H1 (cell line): ENCODE measurements around the gene CXCL17. TPM values are rescaled to one million over a fixed set of nuclear protein-coding genes. Genes with fewer than 3 reads are reported as not detected.
A peak's percentile ranks its signal among the peaks of the same experiment; 100 is the strongest.

Source experiments
- CTCF ChIA-PET: fragments of 300-600 bp; sonication (Branson Sonifier 250); formaldehyde crosslinking; loops from one replicate; lab custom pipeline; 2021; ENCODE audit not compliant: partially characterized antibody; lab: Charles Lee
- POLR2A ChIA-PET: fragments of 300-600 bp; sonication (Branson Sonifier 250); formaldehyde crosslinking; loops from one replicate; lab custom pipeline; 2021; ENCODE audit warnings: inconsistent platforms; ENCODE audit not compliant: partially characterized antibody; lab: Charles Lee
- DNase-seq, 2 experiments: peaks; one replicate each; pipeline versions ENCODE4 v3.0.0 to v3.0.0-alpha.2; 2010 to 2022; ENCODE audit warnings: low spot score in 2 of 2, low read depth in 1 of 2, mixed read lengths in 1 of 2
- FAIRE-seq: peaks from 2 replicates; lab custom pipeline; 2011; peaks lifted over from hg19 to GRCh38; lab: Jason Lieb, UNC
- H2AFZ ChIP-seq: 2 replicates; pipeline ENCODE4 v1.8.1; 2012; ENCODE audit warnings: low read length, inconsistent platforms
- H2AK5ac ChIP-seq: 2 replicates; pipeline ENCODE4 v1.6.1; 2013; ENCODE audit warnings: low read depth, low read length
- H2BK120ac ChIP-seq: replicated peaks from 2 replicates; pipeline ENCODE3; 2013; ENCODE audit warnings: low read depth, low read length, inconsistent platforms
- H2BK12ac ChIP-seq: 2 replicates; pipeline ENCODE4 v1.6.1; 2013; ENCODE audit warnings: low read depth, low read length
- H2BK15ac ChIP-seq: 2 replicates; pipeline ENCODE4 v1.6.1; 2013; ENCODE audit warnings: low read length
- H2BK20ac ChIP-seq: 2 replicates; pipeline ENCODE4 v1.6.1; 2013; ENCODE audit warnings: low read length
- H2BK5ac ChIP-seq: 2 replicates; pipeline ENCODE4 v1.6.1; 2013; ENCODE audit warnings: low read depth, low read length
- H3K14ac ChIP-seq: 2 replicates; pipeline ENCODE4 v1.6.1; 2013; ENCODE audit warnings: inconsistent platforms; ENCODE audit not compliant: insufficient read length
- H3K18ac ChIP-seq: 2 replicates; pipeline ENCODE4 v1.6.1; 2013; ENCODE audit warnings: low read length; ENCODE audit errors: extremely low read depth
- H3K23ac ChIP-seq: 2 replicates; pipeline ENCODE4 v1.6.1; 2013; ENCODE audit warnings: inconsistent platforms; ENCODE audit not compliant: insufficient read length
- H3K23me2 ChIP-seq: 2 replicates; pipeline ENCODE4 v1.6.1; 2013; ENCODE audit warnings: low read depth, low read length
- H3K27ac ChIP-seq: 2 replicates; pipeline ENCODE4 v1.6.1; 2011; ENCODE audit warnings: low read depth, low read length, inconsistent platforms
- H3K27me3 ChIP-seq, 4 experiments: replicated peaks in 1 of 4; 1 replicate in 1 of 4; 2 replicates in 3 of 4; pipeline versions ENCODE4 v1.6.1 to v1.8.1; 2011 to 2013; ENCODE audit warnings: low read length in 3 of 4, mild to moderate bottlenecking in 3 of 4, inconsistent platforms in 2 of 4, mixed read lengths in 2 of 4, moderate library complexity in 1 of 4; ENCODE audit not compliant: control insufficient read depth in 3 of 4, insufficient read depth in 3 of 4; ENCODE audit errors: extremely low read depth in 1 of 4
- H3K36me3 ChIP-seq, 4 experiments: 2 replicates each; pipeline versions ENCODE4 v1.6.1 to v1.8.1; 2011 to 2013; ENCODE audit warnings: mild to moderate bottlenecking in 4 of 4, low read length in 3 of 4, moderate library complexity in 2 of 4, control low read depth in 1 of 4, inconsistent platforms in 1 of 4; ENCODE audit not compliant: insufficient read depth in 4 of 4, control insufficient read depth in 2 of 4
- H3K4ac ChIP-seq: replicated peaks from 2 replicates; pipeline ENCODE3; 2013; ENCODE audit warnings: low read length, low read depth, mixed read lengths, inconsistent platforms; ENCODE audit not compliant: insufficient read length
- H3K4me1 ChIP-seq, 4 experiments: replicated peaks in 1 of 4; 1 replicate in 1 of 4; 2 replicates in 3 of 4; pipeline versions ENCODE4 v1.6.1 to v1.8.1; 2011 to 2013; ENCODE audit warnings: low read length in 3 of 4, inconsistent platforms in 2 of 4, mixed read lengths in 1 of 4; ENCODE audit not compliant: insufficient read depth in 4 of 4, control insufficient read depth in 3 of 4
- H3K4me2 ChIP-seq, 2 experiments: 2 replicates each; pipeline versions ENCODE4 v1.6.1 to v1.8.1; 2011 to 2013; ENCODE audit warnings: low read depth in 2 of 2, low read length in 2 of 2, control low read depth in 1 of 2, inconsistent platforms in 1 of 2, mild to moderate bottlenecking in 1 of 2; ENCODE audit not compliant: insufficient read depth in 1 of 2
- H3K4me3 ChIP-seq, 4 experiments: fragments of 200-600, 300-600 bp in 1 of 4; sonication (generic), shearing (Covaris generic), sonication (Bioruptor Twin) in 1 of 4; 2 replicates each; pipeline versions ENCODE4 v1.5.1 to v1.8.1; 2011 to 2016; ENCODE audit warnings: low read length in 4 of 4, low read depth in 3 of 4, control low read depth in 2 of 4, inconsistent platforms in 2 of 4, mild to moderate bottlenecking in 2 of 4, mixed read lengths in 1 of 4, moderate library complexity in 1 of 4; ENCODE audit not compliant: insufficient read depth in 2 of 4; ENCODE audit errors: extremely low read depth in 1 of 4
- H3K56ac ChIP-seq: replicated peaks from 2 replicates; pipeline ENCODE3; 2013; ENCODE audit warnings: low read depth, mild to moderate bottlenecking, mixed read lengths, low read length, inconsistent platforms; ENCODE audit not compliant: insufficient read length
- H3K79me1 ChIP-seq: 2 replicates; pipeline ENCODE4 v1.6.1; 2013; ENCODE audit warnings: low read depth, low read length, control low read depth
- H3K79me2 ChIP-seq, 2 experiments: 2 replicates each; pipeline versions ENCODE4 v1.6.1 to v1.8.1; 2012 to 2013; ENCODE audit warnings: low read length in 2 of 2, mild to moderate bottlenecking in 2 of 2, inconsistent platforms in 1 of 2; ENCODE audit not compliant: insufficient read depth in 2 of 2, control insufficient read depth in 1 of 2
- H3K9ac ChIP-seq, 4 experiments: replicated peaks in 1 of 4; 1 replicate in 1 of 4; 2 replicates in 3 of 4; pipeline versions ENCODE4 v1.6.1 to v1.8.1; 2011 to 2013; ENCODE audit warnings: low read depth in 3 of 4, low read length in 3 of 4, control low read depth in 2 of 4, mild to moderate bottlenecking in 2 of 4, moderate library complexity in 2 of 4, inconsistent platforms in 1 of 4; ENCODE audit errors: extremely low read depth in 1 of 4
- H3K9me3 ChIP-seq, 2 experiments: 2 replicates each; pipeline versions ENCODE4 v1.6.1 to v1.8.1; 2012 to 2013; ENCODE audit warnings: mild to moderate bottlenecking in 2 of 2, moderate library complexity in 2 of 2, control low read depth in 1 of 2, inconsistent platforms in 1 of 2, low read depth in 1 of 2, low read length in 1 of 2, mixed read lengths in 1 of 2; ENCODE audit not compliant: insufficient read depth in 2 of 2
- H4K20me1 ChIP-seq, 2 experiments: replicated peaks in 1 of 2; 2 replicates each; pipeline versions ENCODE3 to v1.8.1; 2011 to 2013; ENCODE audit warnings: inconsistent platforms in 2 of 2, low read length in 2 of 2, mild to moderate bottlenecking in 1 of 2; ENCODE audit not compliant: insufficient read depth in 2 of 2, control insufficient read depth in 1 of 2
- H4K5ac ChIP-seq: 2 replicates; pipeline ENCODE4 v1.6.1; 2013; ENCODE audit warnings: low read length, low read depth, mixed read lengths, inconsistent platforms; ENCODE audit not compliant: insufficient read length
- H4K8ac ChIP-seq: 2 replicates; pipeline ENCODE4 v1.8.0; 2013; ENCODE audit warnings: mild to moderate bottlenecking, moderate library complexity, low read length, inconsistent platforms; ENCODE audit not compliant: insufficient read depth; ENCODE audit errors: extremely low read depth
- H4K91ac ChIP-seq: replicated peaks from 2 replicates; pipeline ENCODE3; 2013; ENCODE audit warnings: low read length, mixed read lengths, inconsistent platforms; ENCODE audit not compliant: insufficient read length
- ATF2 ChIP-seq: IDR thresholded peaks from 2 replicates; pipeline ENCODE4 v1.6.1; 2012; ENCODE audit warnings: low read length, inconsistent platforms
- CBX8 ChIP-seq: fragments of 300-800, 300-1000 bp; sonication (generic); IDR thresholded peaks from 2 replicates; pipeline ENCODE4 v1.7.1; 2016; ENCODE audit warnings: low read depth, low read length, borderline replicate concordance
- CHD2 ChIP-seq: IDR thresholded peaks from 2 replicates; pipeline ENCODE4 v1.6.1; 2012; ENCODE audit warnings: low read length, improper control_type of control experiment
- CTBP2 ChIP-seq: IDR thresholded peaks from 2 replicates; pipeline ENCODE4 v1.7.0; 2011; ENCODE audit warnings: borderline replicate concordance, mild to moderate bottlenecking, moderate library complexity, mixed read lengths, low read length; ENCODE audit not compliant: insufficient read depth, insufficient read length
- KDM4A ChIP-seq: IDR thresholded peaks from one replicate; pipeline ENCODE4 v1.7.1; 2012; ENCODE audit warnings: low read depth, mild to moderate bottlenecking, moderate library complexity, low read length, inconsistent platforms; ENCODE audit not compliant: severe bottlenecking
- MAX ChIP-seq: IDR thresholded peaks from 2 replicates; pipeline ENCODE4 v1.6.1; 2012; ENCODE audit warnings: inconsistent platforms
- RFX5 ChIP-seq: IDR thresholded peaks from 2 replicates; pipeline ENCODE4 v1.6.1; 2011; ENCODE audit warnings: low read depth, low read length, improper control_type of control experiment, borderline replicate concordance
- RXRA ChIP-seq: IDR thresholded peaks from 2 replicates; pipeline ENCODE4 v1.6.1; 2011; ENCODE audit warnings: low read depth, mild to moderate bottlenecking, low read length, moderate library complexity; ENCODE audit not compliant: insufficient read depth
- ZNF274 ChIP-seq: IDR thresholded peaks from 2 replicates; pipeline ENCODE4 v1.7.0; 2012; ENCODE audit warnings: low read length, borderline replicate concordance; ENCODE audit errors: extremely low read depth
- WGBS, 2 experiments: shearing (Covaris generic) in 1 of 2; methylation state at CpG; one replicate each; pipeline versions ENCODE4 v1.1.6 to v1.1.7; 2013 to 2015; ENCODE audit warnings: low lambda C conversion rate in 2 of 2, mixed read lengths in 2 of 2, inconsistent platforms in 1 of 2, low coverage in 1 of 2, missing lambda C conversion rate in 1 of 2; ENCODE audit not compliant: insufficient replicate concordance in 2 of 2, insufficient coverage in 1 of 2, insufficient read length in 1 of 2; ENCODE audit errors: extremely low coverage in 1 of 2, missing lambda C conversion rate in 1 of 2; 5-methylcytosine and 5-hydroxymethylcytosine counted together
- polyA plus RNA-seq, 7 experiments: library from polyadenylated mRNA; depleted of rRNA in 3 of 7; stranded (reverse) in 5 of 7; unstranded in 2 of 7; fragments of >200 nt in 5 of 7; fragments of 200-250 nt in 2 of 7; gene quantifications; 1 replicate in 5 of 7; 2 replicates in 1 of 7; 4 replicates in 1 of 7; pipeline versions ENCODE4 v1.2.1 to v1.2.3, GENCODE V29; 2011 to 2013; ENCODE audit warnings: missing spikeins in 2 of 7, mixed read lengths in 2 of 7
- total RNA-seq: library from RNA; stranded (reverse); fragmentation: NEBNext Ultra II Directional; extraction: Animal tissue kit (Norgen Biotek cat#: 25700); gene quantifications from 2 replicates; pipeline ENCODE4 v1.2.1, GENCODE V29; 2021

CXCL17 gene
- total and polyA plus RNA-seq, 2 of the 8 experiments (the other 6 are each of a cell fraction or from before 2014, with no cell fraction given): not detected

GRCh38 chr19:42474743-42475142 is 32.0 kb upstream of the CXCL17 start:
- CTCF ChIA-PET: interaction anchor here (0.6 to 5.1 kb wide), 10 partner anchors 8 to 796 kb away, joined by 3 to 30 read pairs (median 6); partner anchors contain the start of gene CEACAM1
- Histone ChIP-seq H3K23ac (no peak overlapping the region), H2BK12ac (peak overlapping the region; percentile 98), H2BK20ac (peak overlapping the region; percentile 96), H4K91ac (peak overlapping the region; percentile 97), H3K4ac (peak overlapping the region; percentile 41), H3K23me2 (no peaks in the 10 kb centered on the region), H2BK5ac (peak overlapping the region; percentile 99), H3K9me3 (no peaks in the 10 kb centered on the region), H3K36me3 (no peaks in the 10 kb centered on the region), H4K8ac (no peak overlapping the region), H4K5ac (peak overlapping the region; percentile 71), H3K4me3 (no peak overlapping the region), H3K27me3 (no peaks in the 10 kb centered on the region), H3K18ac (peak overlapping the region; percentile 88), H3K9ac (0 out of 7 replicates have a peak overlapping the region, but pooled peaks of 1 of the 4 experiments have one; percentile 27), H2AK5ac (peak overlapping the region; percentile 57), H3K27ac (peak overlapping the region; percentile 70), H3K14ac (no peak overlapping the region), H2BK15ac (no peak overlapping the region), H3K79me1 (no peaks in the 10 kb centered on the region), H3K79me2 (no peaks in the 10 kb centered on the region), H3K4me1 (peaks cover 14 to 40% (median 34%) of the 10 kb centered on the region in 4 experiments), H3K56ac (peak overlapping the region; percentile 43), H2AFZ (no peak overlapping the region), H4K20me1 (no peaks in the 10 kb centered on the region), H3K4me2 (peak overlapping the region; percentile 52 to 64), H2BK120ac (peak overlapping the region; percentile 98)
- POLR2A ChIA-PET: interaction anchor here (0.6 to 2.1 kb wide), 10 partner anchors 9 to 74 kb away, joined by 3 to 6 read pairs (median 4); no protein-coding TSS in a partner anchor
- FAIRE-seq (no peak), DNase-seq (no peak)
- WGBS, 2 experiments: 46% methylated on average over 4 of the region's 4 CpGs; no CpG with 5 or more reads in 1 of the 2 experiments
- no peak for TF ChIP-seq MAX
- no peak for TF ChIP-seq CBX8
- no peak for TF ChIP-seq KDM4A
- no peak for TF ChIP-seq RXRA
- TF ChIP-seq ATF2: no peak
- no peak for TF ChIP-seq RFX5
- TF ChIP-seq CTBP2: no peak
- no peak for TF ChIP-seq CHD2
- TF ChIP-seq ZNF274: no peak
